K562 (cell line): ENCODE measurements around the gene PIEZO2. TPM values are rescaled to one million over a fixed set of nuclear protein-coding genes. Genes with fewer than 3 reads are reported as not detected.

ENCODE experiments used
- ATAC-seq: fragments of 200-7000 bp; cut with Tn5 transposase; 3 replicates; pipeline ENCODE4 v1.9.1; 2020; ENCODE audit warnings: moderate library complexity
- BruUV-seq: library from RNA; stranded (reverse); fragments of 400-500 nt; replicated peaks from 2 replicates; lab custom pipeline; 2021; lab: Mats Ljungman, UMichigan
- CTCF ChIA-PET: fragments of 300-600 bp; formaldehyde crosslinking; extraction: SDS; loops from one replicate; lab custom pipeline; 2021; ENCODE audit warnings: low intra/inter-chr PET ratio; lab: Yijun Ruan, JAX
- POLR2A ChIA-PET: fragments of 300-600, 350-650 bp; sonication (Branson Sonifier 250); formaldehyde crosslinking; extraction: SDS; loops from one replicate; lab custom pipeline; 2021; ENCODE audit warnings: antibody characterized with exemption, inconsistent platforms; lab: Yijun Ruan, JAX
- DNase-seq, 4 experiments: peaks; one replicate each; pipeline versions ENCODE4 v3.0.0 to v3.0.0-alpha.2; 2011 to 2018; ENCODE audit warnings: low spot score in 3 of 4, mixed read lengths in 3 of 4; ENCODE audit errors: extremely low read depth in 1 of 4
- FAIRE-seq: peaks from 2 replicates; lab custom pipeline; 2011; peaks lifted over from hg19 to GRCh38; lab: Jason Lieb, UNC
- H2AFZ ChIP-seq: 2 replicates; pipeline ENCODE4 v1.6.0; 2011; ENCODE audit warnings: low read depth, low read length, control low read depth, inconsistent platforms
- H3K27ac ChIP-seq: fragments of 200-600 bp; 3 replicates; pipeline ENCODE4 v1.8.0; 2011; ENCODE audit warnings: low read depth, mild to moderate bottlenecking, control low read depth, inconsistent platforms, low read length, moderate library complexity, mixed read lengths; ENCODE audit errors: extremely low read depth
- H3K27me3 ChIP-seq, 2 experiments: fragments of 300-600 bp in 1 of 2; 2 replicates in 1 of 2; 3 replicates in 1 of 2; pipeline versions ENCODE4 v1.6.0 to v1.8.0; 2011; ENCODE audit warnings: inconsistent platforms in 2 of 2, low read length in 2 of 2, mild to moderate bottlenecking in 1 of 2, mixed read lengths in 1 of 2, moderate library complexity in 1 of 2; ENCODE audit not compliant: control insufficient read depth in 2 of 2, insufficient read depth in 2 of 2
- H3K36me3 ChIP-seq: fragments of 300-600 bp; 3 replicates; pipeline ENCODE4 v1.8.0; 2011; ENCODE audit warnings: mild to moderate bottlenecking, low read length, inconsistent platforms; ENCODE audit not compliant: control insufficient read depth, insufficient read depth
- H3K4me1 ChIP-seq, 2 experiments: fragments of 200-600 bp in 1 of 2; replicated peaks in 1 of 2; 2 replicates in 1 of 2; 3 replicates in 1 of 2; pipeline versions ENCODE4 v1.5.1 to v1.8.0; 2011; ENCODE audit warnings: inconsistent platforms in 2 of 2, low read length in 2 of 2, mild to moderate bottlenecking in 1 of 2, mixed read lengths in 1 of 2, moderate library complexity in 1 of 2; ENCODE audit not compliant: control insufficient read depth in 2 of 2, insufficient read depth in 2 of 2
- H3K4me2 ChIP-seq: 2 replicates; pipeline ENCODE4 v1.6.1; 2011; ENCODE audit warnings: low read length, control low read depth, inconsistent platforms, mixed read lengths; ENCODE audit not compliant: insufficient read depth
- H3K4me3 ChIP-seq: fragments of 200-600 bp; sonication (generic), shearing (Covaris generic); 2 replicates; pipeline ENCODE4 v1.5.1; 2016; ENCODE audit warnings: control low read depth, inconsistent platforms
- H3K79me2 ChIP-seq: fragments of 200-600 bp; 3 replicates; pipeline ENCODE4 v1.8.0; 2011; ENCODE audit warnings: low read length, inconsistent platforms; ENCODE audit not compliant: control insufficient read depth, insufficient read depth
- H3K9ac ChIP-seq, 2 experiments: 2 replicates each; pipeline versions ENCODE4 v1.6.0 to v1.6.1; 2011; ENCODE audit warnings: low read depth in 2 of 2, low read length in 2 of 2, control low read depth in 1 of 2, inconsistent platforms in 1 of 2, mild to moderate bottlenecking in 1 of 2, mixed read lengths in 1 of 2; ENCODE audit not compliant: insufficient read depth in 1 of 2
- H3K9me1 ChIP-seq: one replicate; pipeline ENCODE4 v1.6.0; 2011; ENCODE audit warnings: inconsistent platforms, mild to moderate bottlenecking, low read length, moderate library complexity; ENCODE audit not compliant: control insufficient read depth, insufficient read depth
- H3K9me3 ChIP-seq: replicated peaks from 2 replicates; pipeline ENCODE4 v1.5.1; 2011; ENCODE audit warnings: low read depth, low read length, inconsistent platforms; ENCODE audit not compliant: control insufficient read depth, insufficient read depth
- H4K20me1 ChIP-seq: replicated peaks from 2 replicates; pipeline ENCODE4 v1.6.1; 2011; ENCODE audit warnings: low read length, inconsistent platforms, mixed read lengths; ENCODE audit not compliant: control insufficient read depth, insufficient read depth
- BCOR ChIP-seq: fragments of 450-650 bp; IDR thresholded peaks from 2 replicates; pipeline ENCODE4 v1.6.1; 2016
- CBFA2T3 ChIP-seq: fragments of 450-650 bp; IDR thresholded peaks from 2 replicates; pipeline ENCODE4 v1.6.1; 2017
- CHD4 ChIP-seq: fragments of 200-600 bp; sonication (generic); IDR thresholded peaks from 3 replicates; pipeline ENCODE4 v1.6.1; 2012; ENCODE audit warnings: low read depth, mild to moderate bottlenecking, mixed read lengths, low read length, inconsistent platforms; ENCODE audit not compliant: insufficient read depth, insufficient replicate concordance, poor library complexity, severe bottlenecking
- MEIS2 ChIP-seq: fragments of 450-650 bp; IDR thresholded peaks from 2 replicates; pipeline ENCODE4 v1.6.1; 2014; ENCODE audit warnings: mild to moderate bottlenecking; ENCODE audit not compliant: partially characterized antibody
- RAD51 ChIP-seq: fragments of 450-650 bp; IDR thresholded peaks from 2 replicates; pipeline ENCODE4 v1.7.1; 2016; ENCODE audit warnings: low read depth, mild to moderate bottlenecking, borderline replicate concordance
- ZNF165 ChIP-seq: fragments of 250-450 bp; sonication (Bioruptor Pico); IDR thresholded peaks from 2 replicates; pipeline ENCODE4 v1.4.0; 2020; ENCODE audit warnings: borderline replicate concordance
- WGBS: fragments of 100-300 bp; shearing (Covaris generic); methylation state at CpG from one replicate; pipeline ENCODE4 v1.1.6; 2016; ENCODE audit warnings: low coverage, mixed read lengths; ENCODE audit not compliant: insufficient coverage; ENCODE audit errors: missing lambda C conversion rate; 5-methylcytosine and 5-hydroxymethylcytosine counted together
- in situ Hi-C: fragments of 300-500 bp; cut with MboI; formaldehyde crosslinking; loops from 4 replicates; pipeline ENCODE4 v1.15.0; 2018; ENCODE audit warnings: inconsistent platforms, mixed read lengths
- intact Hi-C: fragments of 100-400 bp; cut with micrococcal nuclease; formaldehyde crosslinking; loops from 2 replicates; pipeline ENCODE4 v1.14.2; 2022
- polyA plus RNA-seq, 8 experiments: library from polyadenylated mRNA; depleted of rRNA in 4 of 8; stranded (reverse) in 5 of 8; unstranded in 3 of 8; fragments of >200 nt; fragmentation: Nextera tagmentation in 2 of 8; fragmentation: Illumina TruSeq in 1 of 8; extraction: Ambion mirVana in 2 of 8; extraction: Trizol in 1 of 8; gene quantifications; 2 replicates each; pipeline versions ENCODE4 v1.2.1 to v1.2.3, GENCODE V29; 2011 to 2014; ENCODE audit warnings: inconsistent platforms in 1 of 8, missing spikeins in 1 of 8
- total RNA-seq, 7 experiments: library from RNA; depleted of rRNA in 6 of 7; stranded (reverse); fragments of >200 nt in 6 of 7; fragmentation: Illumina TruSeq in 2 of 7; extraction: Trizol in 2 of 7; gene quantifications; 2 replicates each; pipeline versions ENCODE4 v1.2.1 to v1.2.3, GENCODE V29; 2011 to 2021; ENCODE audit warnings: low replicate concordance in 1 of 7
- TF ChIP-seq, protein P1 (sequence below): fragments of 450-650 bp; IDR thresholded peaks from 2 replicates; pipeline ENCODE4 v1.6.1; 2016
- TF ChIP-seq, protein P2 (sequence below): fragments of 150-350 bp; conservative IDR thresholded peaks from 2 replicates; pipeline ENCODE4 v1.6.1; 2014; ENCODE audit warnings: low read length

Gene PIEZO2
- total and polyA plus RNA-seq, 9 of the 15 experiments (the other 6 are each of a cell fraction or from before 2014, with no cell fraction given): 0.54 to 4.1 (median 2.0) TPM

DNA sequence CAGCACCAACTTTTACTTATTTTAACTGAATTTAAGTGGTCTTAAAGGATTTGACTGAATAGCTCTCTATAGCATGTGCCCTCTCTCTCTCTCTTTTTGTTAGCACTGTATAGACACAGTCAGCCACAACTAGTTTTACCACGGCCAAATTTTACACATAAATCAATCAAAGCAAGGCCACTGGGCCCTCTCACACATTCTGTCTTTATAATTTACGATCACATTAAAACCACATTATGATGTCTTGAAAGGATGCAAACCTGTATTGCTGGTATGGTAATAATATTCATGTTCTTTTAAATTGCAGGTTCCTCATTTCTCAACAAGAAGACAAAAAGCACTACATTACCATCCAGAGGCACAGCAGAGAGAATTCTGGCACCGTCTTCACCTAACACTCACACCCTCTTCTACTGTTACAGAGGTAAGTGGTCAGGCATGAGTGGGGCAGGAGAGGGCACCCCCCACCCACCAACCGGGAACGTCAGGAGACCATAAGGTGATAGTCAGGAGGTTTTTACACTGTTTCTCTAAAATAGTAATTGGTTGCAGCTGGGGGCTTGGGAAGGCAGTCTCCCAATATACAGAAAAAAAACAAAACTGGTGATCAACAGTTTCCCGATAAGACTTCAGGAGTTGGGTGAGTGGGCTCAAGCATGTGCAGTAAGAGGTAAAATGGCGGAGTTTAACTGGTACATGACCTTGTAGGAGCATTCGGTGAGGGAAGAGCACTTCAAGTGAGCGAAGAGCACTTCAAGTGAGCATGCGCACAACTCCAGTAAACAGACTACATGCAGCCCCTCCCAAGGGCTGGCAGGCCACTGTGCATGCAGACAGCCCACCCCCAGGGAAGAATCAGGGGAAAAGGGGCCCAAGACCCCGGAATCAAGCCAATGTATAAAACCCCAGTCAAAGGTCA lies 296.7 kb downstream of the PIEZO2 start:
- in situ Hi-C loops (no loop called here), intact Hi-C loops (loop anchor here (2.0 kb wide), 1 partner anchor 302 kb away; no protein-coding TSS in a partner anchor)
- H3K9me3 ChIP-seq: no peaks in the 10 kb centered on the region
- H3K36me3 ChIP-seq: no peaks in the 10 kb centered on the region
- H3K27ac ChIP-seq: no peak overlapping the region
- no peaks in the 10 kb centered on the region for H3K27me3 ChIP-seq
- no peak overlapping the region for H3K9ac ChIP-seq
- ATAC-seq (no peak), DNase-seq (no peak), FAIRE-seq (no peak)
- TF ChIP-seq, protein P1, sequence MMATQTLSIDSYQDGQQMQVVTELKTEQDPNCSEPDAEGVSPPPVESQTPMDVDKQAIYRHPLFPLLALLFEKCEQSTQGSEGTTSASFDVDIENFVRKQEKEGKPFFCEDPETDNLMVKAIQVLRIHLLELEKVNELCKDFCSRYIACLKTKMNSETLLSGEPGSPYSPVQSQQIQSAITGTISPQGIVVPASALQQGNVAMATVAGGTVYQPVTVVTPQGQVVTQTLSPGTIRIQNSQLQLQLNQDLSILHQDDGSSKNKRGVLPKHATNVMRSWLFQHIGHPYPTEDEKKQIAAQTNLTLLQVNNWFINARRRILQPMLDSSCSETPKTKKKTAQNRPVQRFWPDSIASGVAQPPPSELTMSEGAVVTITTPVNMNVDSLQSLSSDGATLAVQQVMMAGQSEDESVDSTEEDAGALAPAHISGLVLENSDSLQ: peak; percentile 19; the same call in 1 of the 2 replicates
- TF ChIP-seq CHD4 (no peak), ZNF165 (no peak), CBFA2T3 (no peak), MEIS2 (peak; percentile 72), BCOR (no peak), RAD51 (no peak)
- TF ChIP-seq, protein P2, sequence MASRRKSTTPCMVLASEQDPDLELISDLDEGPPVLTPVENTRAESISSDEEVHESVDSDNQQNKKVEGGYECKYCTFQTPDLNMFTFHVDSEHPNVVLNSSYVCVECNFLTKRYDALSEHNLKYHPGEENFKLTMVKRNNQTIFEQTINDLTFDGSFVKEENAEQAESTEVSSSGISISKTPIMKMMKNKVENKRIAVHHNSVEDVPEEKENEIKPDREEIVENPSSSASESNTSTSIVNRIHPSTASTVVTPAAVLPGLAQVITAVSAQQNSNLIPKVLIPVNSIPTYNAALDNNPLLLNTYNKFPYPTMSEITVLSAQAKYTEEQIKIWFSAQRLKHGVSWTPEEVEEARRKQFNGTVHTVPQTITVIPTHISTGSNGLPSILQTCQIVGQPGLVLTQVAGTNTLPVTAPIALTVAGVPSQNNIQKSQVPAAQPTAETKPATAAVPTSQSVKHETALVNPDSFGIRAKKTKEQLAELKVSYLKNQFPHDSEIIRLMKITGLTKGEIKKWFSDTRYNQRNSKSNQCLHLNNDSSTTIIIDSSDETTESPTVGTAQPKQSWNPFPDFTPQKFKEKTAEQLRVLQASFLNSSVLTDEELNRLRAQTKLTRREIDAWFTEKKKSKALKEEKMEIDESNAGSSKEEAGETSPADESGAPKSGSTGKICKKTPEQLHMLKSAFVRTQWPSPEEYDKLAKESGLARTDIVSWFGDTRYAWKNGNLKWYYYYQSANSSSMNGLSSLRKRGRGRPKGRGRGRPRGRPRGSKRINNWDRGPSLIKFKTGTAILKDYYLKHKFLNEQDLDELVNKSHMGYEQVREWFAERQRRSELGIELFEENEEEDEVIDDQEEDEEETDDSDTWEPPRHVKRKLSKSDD: no peak
- WGBS: 11% methylated on average over 11 of the region's 11 CpGs
- H3K4me3 ChIP-seq: no peak overlapping the region
- CTCF ChIA-PET: interaction anchor here (1.3 to 1.8 kb wide), 2 partner anchors 188 to 302 kb away, joined by 4 to 10 read pairs; no protein-coding TSS in a partner anchor
- no TSS peak for BruUV-seq
- POLR2A ChIA-PET: no interaction called here
- no peak overlapping the region; the same call in 1 of the 2 replicates for H2AFZ ChIP-seq
- no peaks in the 10 kb centered on the region for H3K4me1 ChIP-seq
- H3K79me2 ChIP-seq: no peaks in the 10 kb centered on the region
- no peaks in the 10 kb centered on the region for H4K20me1 ChIP-seq
- H3K4me2 ChIP-seq: no peak overlapping the region
- H3K9me1 ChIP-seq: no peaks in the 10 kb centered on the region
